ENCODE data around the gene SEC22C. TPM values are rescaled to one million over a fixed set of nuclear protein-coding genes. Genes with fewer than 3 reads are reported as not detected.
A peak's percentile ranks its signal among the peaks of the same experiment; 100 is the strongest.

SEC22C gene
- total and polyA plus RNA-seq, 7 experiments from 2014 or later = 38.0 to 54.8 (median 50.4) TPM

GRCh38 chr3:42608581-42608980 is 26.8 kb upstream of the SEC22C start:
- Histone ChIP-seq H3K27ac (ENCODE audit: low read depth, low read length) (no peak overlapping the region), H3K36me3 (ENCODE audit: control insufficient read depth in 2 of 3, insufficient read depth in 3 of 3, low read length in 3 of 3) (peaks cover 0 to 20% (median 13%) of the 10 kb centered on the region in 3 experiments), H3K4me3 (ENCODE audit: low read length) (no peak overlapping the region), H3K9me3 (ENCODE audit: control insufficient read depth in 2 of 3, low read length in 3 of 3) (no peaks in the 10 kb centered on the region), H3K27me3 (ENCODE audit: control insufficient read depth in 2 of 2, insufficient read depth in 2 of 2, low read length in 2 of 2) (no peaks in the 10 kb centered on the region), H3K4me1 (ENCODE audit: control insufficient read depth in 2 of 2, insufficient read depth in 2 of 2, low read length in 2 of 2) (peaks cover 20 to 22% of the 10 kb centered on the region in 2 donors)
- ChIA-PET POLR2A (interaction anchor here (1.6 kb wide), 1 partner anchor 18 kb away, joined by 5 read pairs; the partner anchor contains the start of gene SS18L2), CTCF (no interaction called here)
- Mint-ChIP-seq H3K4me1 (peaks cover 44 to 94% (median 84%) of the 10 kb centered on the region in 7 donors), H3K27ac (peak overlapping the region in 5 of 9 donors; percentile 23 to 78 (median 49)), H3K36me3 (peaks cover 0 to 47% (median 24%) of the 10 kb centered on the region in 5 donors), H3K9me3 (peaks cover 0 to 6% (median 0%) of the 10 kb centered on the region in 11 donors), H3K27me3 (no peaks in the 10 kb centered on the region), H3K4me3 (no peak overlapping the region)
- ATAC-seq = no peak
- intact Hi-C loops (cut with micrococcal nuclease) = loop anchor here in 1 of 2 donors (10.0 kb wide), 3 partner anchors 496 to 1726 kb away; partner anchors contain the start of genes ABHD5, POMGNT2 and TCAIM
- no peak for DNase-seq

GRCh38 chr3:42605546-42606173 is 23.9 kb upstream of the SEC22C start:
- POLR2A ChIA-PET = interaction anchor here (0.6 to 2.2 kb wide), 6 partner anchors 14 to 1378 kb away, joined by 3 to 6 read pairs (median 5); partner anchors contain the start of gene SS18L2
- H3K9me3 ChIP-seq (ENCODE audit: control insufficient read depth in 2 of 3, low read length in 3 of 3) = no peaks in the 10 kb centered on the region
- H3K4me3 Mint-ChIP-seq = peak overlapping the region in 2 of 10 donors; percentile 3 to 44
- intact Hi-C loops (cut with micrococcal nuclease) = loop anchor here in 1 of 2 donors (10.0 kb wide), 3 partner anchors 499 to 1729 kb away; partner anchors contain the start of genes ABHD5, POMGNT2 and TCAIM
- no peaks in the 10 kb centered on the region for H3K27me3 Mint-ChIP-seq
- ATAC-seq (no peak), DNase-seq (no peak)
- peak overlapping the region in 4 of 9 donors; percentile 3 to 71 (median 35) for H3K27ac Mint-ChIP-seq
- CTCF ChIA-PET = interaction anchor here (0.6 kb wide), 1 partner anchor 9 kb away, joined by 3 read pairs; no protein-coding TSS in a partner anchor
- no peak overlapping the region for H3K27ac ChIP-seq (ENCODE audit: low read depth, low read length)
- H3K36me3 ChIP-seq (ENCODE audit: control insufficient read depth in 2 of 3, insufficient read depth in 3 of 3, low read length in 3 of 3) = peaks cover 0 to 23% (median 13%) of the 10 kb centered on the region in 3 experiments
- no peak overlapping the region for H3K4me3 ChIP-seq (ENCODE audit: low read length)
- no peaks in the 10 kb centered on the region for H3K27me3 ChIP-seq (ENCODE audit: control insufficient read depth in 2 of 2, insufficient read depth in 2 of 2, low read length in 2 of 2)
- H3K9me3 Mint-ChIP-seq = peaks cover 0 to 8% (median 0%) of the 10 kb centered on the region in 11 donors
- H3K36me3 Mint-ChIP-seq = peaks cover 0 to 54% (median 29%) of the 10 kb centered on the region in 5 donors
- H3K4me1 Mint-ChIP-seq = peaks cover 41 to 81% (median 70%) of the 10 kb centered on the region in 7 donors
- peaks cover 11 to 24% of the 10 kb centered on the region in 2 donors for H3K4me1 ChIP-seq (ENCODE audit: control insufficient read depth in 2 of 2, insufficient read depth in 2 of 2, low read length in 2 of 2)

- Mint-ChIP-seq H3K27ac (no peak overlapping the region), H3K36me3 (peaks cover 0 to 38% (median 25%) of the 10 kb centered on the region in 5 donors), H3K9me3 (peaks cover 0 to 8% (median 0%) of the 10 kb centered on the region in 11 donors), H3K4me3 (peak overlapping the region in 4 of 10 donors; percentile 7 to 95 (median 24)), H3K4me1 (peaks cover 33 to 71% (median 62%) of the 10 kb centered on the region in 7 donors), H3K27me3 (peaks cover 0 to 2% (median 0%) of the 10 kb centered on the region in 5 donors)
- no peak for ATAC-seq
- H3K4me1 ChIP-seq (ENCODE audit: control insufficient read depth in 2 of 2, insufficient read depth in 2 of 2, low read length in 2 of 2) = peaks cover 14 to 31% of the 10 kb centered on the region in 2 donors
- H3K9me3 ChIP-seq (ENCODE audit: control insufficient read depth in 2 of 3, low read length in 3 of 3) = no peaks in the 10 kb centered on the region
- intact Hi-C loops (cut with micrococcal nuclease) = loop anchor here (5.0 to 10.0 kb wide), 6 partner anchors 502 to 1732 kb away; partner anchors contain the start of genes ABHD5 (in 1 of the 2), POMGNT2 (in 1 of the 2), SNRK (in 1 of the 2) and TCAIM (in 1 of the 2)
- peaks cover 0 to 16% (median 13%) of the 10 kb centered on the region in 3 experiments for H3K36me3 ChIP-seq (ENCODE audit: control insufficient read depth in 2 of 3, insufficient read depth in 3 of 3, low read length in 3 of 3)
- POLR2A ChIA-PET = interaction anchor here (1.0 to 3.8 kb wide), 3 partner anchors 10 to 144 kb away, joined by 3 to 63 read pairs (median 28); partner anchors contain the start of gene SS18L2
- DNase-seq = no peak
- no peak overlapping the region for H3K27ac ChIP-seq (ENCODE audit: low read depth, low read length)
- CTCF ChIA-PET = interaction anchor here (0.6 to 1.5 kb wide), 4 partner anchors 10 to 310 kb away, joined by 3 to 8 read pairs (median 3); partner anchors contain the start of gene SEC22C
- H3K27me3 ChIP-seq (ENCODE audit: control insufficient read depth in 2 of 2, insufficient read depth in 2 of 2, low read length in 2 of 2) = no peaks in the 10 kb centered on the region
- no peak overlapping the region for H3K4me3 ChIP-seq (ENCODE audit: low read length)
Measured at GRCh38 chr3:42602961-42603360, 21.2 kb upstream of the SEC22C start.

GRCh38 chr3:42601896-42602581 is 20.3 kb upstream of the SEC22C start:
- Mint-ChIP-seq H3K9me3 (peaks cover 0 to 8% (median 0%) of the 10 kb centered on the region in 11 donors), H3K27ac (peak overlapping the region; percentile 52 to 98 (median 95)), H3K4me1 (peaks cover 31 to 66% (median 57%) of the 10 kb centered on the region in 7 donors)

GRCh38 chr3:42600958-42601675 is 19.4 kb upstream of the SEC22C start:
- H3K36me3 ChIP-seq (ENCODE audit: control insufficient read depth in 2 of 3, insufficient read depth in 3 of 3, low read length in 3 of 3) = peaks cover 0 to 8% (median 6%) of the 10 kb centered on the region in 3 experiments
- intact Hi-C loops (cut with micrococcal nuclease) = loop anchor here (1.0 to 10.0 kb wide), 14 partner anchors 11 to 1734 kb away; partner anchors contain the start of genes SS18L2 (in 2 of the 2), ABHD5 (in 1 of the 2), CCDC13 (in 1 of the 2) and CTNNB1 (in 1 of the 2)
- ChIA-PET CTCF (interaction anchor here (0.7 to 1.1 kb wide), 2 partner anchors 10 to 12 kb away, joined by 3 to 4 read pairs; partner anchors contain the start of gene SS18L2), POLR2A (interaction anchor here (0.7 to 3.8 kb wide), 18 partner anchors 8 to 144 kb away, joined by 3 to 63 read pairs (median 6); partner anchors contain the start of genes SEC22C, SS18L2 and ZBTB47)
- H3K27me3 Mint-ChIP-seq = peaks cover 0 to 2% (median 0%) of the 10 kb centered on the region in 5 donors
- peaks cover 0 to 34% (median 26%) of the 10 kb centered on the region in 5 donors for H3K36me3 Mint-ChIP-seq
- ATAC-seq (peak; percentile 6), DNase-seq (peak in 3 of 9 donors; percentile 34 to 75 (median 51))
- H3K4me3 Mint-ChIP-seq = peak overlapping the region; percentile 91 to 98 (median 95)
- H3K4me1 ChIP-seq (ENCODE audit: control insufficient read depth in 2 of 2, insufficient read depth in 2 of 2, low read length in 2 of 2) = peaks cover 14 to 31% of the 10 kb centered on the region in 2 donors
- peak overlapping the region; percentile 87 to 98 (median 95) for H3K27ac Mint-ChIP-seq
- peak overlapping the region; percentile 93 for H3K27ac ChIP-seq (ENCODE audit: low read depth, low read length)
- peak overlapping the region; percentile 75 for H3K4me3 ChIP-seq (ENCODE audit: low read length)
- H3K9me3 Mint-ChIP-seq = peaks cover 0 to 8% (median 0%) of the 10 kb centered on the region in 11 donors
- peaks cover 31 to 61% (median 50%) of the 10 kb centered on the region in 7 donors for H3K4me1 Mint-ChIP-seq
- H3K27me3 ChIP-seq (ENCODE audit: control insufficient read depth in 2 of 2, insufficient read depth in 2 of 2, low read length in 2 of 2) = no peaks in the 10 kb centered on the region
- H3K9me3 ChIP-seq (ENCODE audit: control insufficient read depth in 2 of 3, low read length in 3 of 3) = no peaks in the 10 kb centered on the region

More at GRCh38 chr3:42601896-42602581, 20.3 kb upstream of the SEC22C start:
- CTCF ChIA-PET = interaction anchor here (0.6 to 1.5 kb wide), 4 partner anchors 11 to 311 kb away, joined by 3 read pairs; no protein-coding TSS in a partner anchor
- POLR2A ChIA-PET = interaction anchor here (0.7 to 3.8 kb wide), 8 partner anchors 10 to 749 kb away, joined by 3 to 63 read pairs (median 10); partner anchors contain the start of genes SEC22C and SS18L2
- no peaks in the 10 kb centered on the region for H3K27me3 ChIP-seq (ENCODE audit: control insufficient read depth in 2 of 2, insufficient read depth in 2 of 2, low read length in 2 of 2)
- DNase-seq (peak in 3 of 9 donors; percentile 16 to 23 (median 21)), ATAC-seq (no peak)
- peaks cover 14 to 31% of the 10 kb centered on the region in 2 donors for H3K4me1 ChIP-seq (ENCODE audit: control insufficient read depth in 2 of 2, insufficient read depth in 2 of 2, low read length in 2 of 2)
- peak overlapping the region; percentile 91 to 98 (median 95) for H3K4me3 Mint-ChIP-seq
- peaks cover 0 to 11% (median 9%) of the 10 kb centered on the region in 3 experiments for H3K36me3 ChIP-seq (ENCODE audit: control insufficient read depth in 2 of 3, insufficient read depth in 3 of 3, low read length in 3 of 3)
- H3K9me3 ChIP-seq (ENCODE audit: control insufficient read depth in 2 of 3, low read length in 3 of 3) = no peaks in the 10 kb centered on the region
- H3K36me3 Mint-ChIP-seq = peaks cover 0 to 34% (median 22%) of the 10 kb centered on the region in 5 donors
- H3K27me3 Mint-ChIP-seq = peaks cover 0 to 2% (median 0%) of the 10 kb centered on the region in 5 donors
- intact Hi-C loops (cut with micrococcal nuclease) = loop anchor here (2.0 to 10.0 kb wide), 7 partner anchors 503 to 1733 kb away; partner anchors contain the start of genes ABHD5 (in 1 of the 2), CTNNB1 (in 1 of the 2), POMGNT2 (in 1 of the 2) and SNRK (in 1 of the 2)
- H3K4me3 ChIP-seq (ENCODE audit: low read length) = peak overlapping the region; percentile 75
- peak overlapping the region; percentile 93 for H3K27ac ChIP-seq (ENCODE audit: low read depth, low read length)

Measured in naive thymus-derived CD4-positive, alpha-beta T cell (primary cell).